ENCODE measurements around the gene SYNC.
A peak's percentile ranks its signal among the peaks of the same experiment; 100 is the strongest.
"Not testable (repeated sequence)": the region's sequence is repeated elsewhere in the genome, so short reads cannot be mapped to it uniquely, and the experiment has no call there.

Gene SYNC

DNA sequence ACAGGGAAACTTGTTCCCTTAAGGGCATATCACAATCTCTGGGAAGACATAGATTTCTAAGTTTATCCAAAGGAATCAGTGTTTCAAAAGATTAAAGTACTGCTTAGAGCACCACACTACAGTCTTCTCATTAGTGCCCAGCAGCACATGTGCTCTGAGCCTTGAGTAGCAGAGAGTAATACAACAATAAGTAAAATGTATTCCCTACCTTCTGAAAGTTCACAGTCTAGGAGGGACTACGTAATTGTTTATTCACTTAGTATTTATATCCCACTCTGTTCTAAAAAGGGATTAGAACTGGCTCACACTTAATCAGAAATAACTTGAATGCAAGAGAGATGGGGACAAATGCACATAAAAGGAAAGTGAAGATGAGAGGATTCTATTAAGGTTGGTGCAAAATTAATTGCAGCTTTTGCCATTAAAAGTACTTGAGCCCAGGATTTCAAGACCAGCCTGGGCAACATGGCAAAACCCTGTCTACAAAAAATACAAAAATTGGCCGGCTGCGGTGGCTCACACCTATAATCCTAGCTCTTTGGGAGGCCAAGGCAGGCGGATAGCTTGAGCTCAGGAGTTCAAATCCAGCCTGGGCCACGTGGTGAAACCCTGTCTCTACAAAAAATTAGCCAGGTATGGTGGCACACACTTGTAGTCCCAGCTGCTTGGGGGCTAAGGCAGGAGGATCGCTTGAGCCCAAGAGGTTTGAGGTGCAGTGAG, 9.0 kb downstream of the SYNC start:
- no peak for DNase-seq

DNA sequence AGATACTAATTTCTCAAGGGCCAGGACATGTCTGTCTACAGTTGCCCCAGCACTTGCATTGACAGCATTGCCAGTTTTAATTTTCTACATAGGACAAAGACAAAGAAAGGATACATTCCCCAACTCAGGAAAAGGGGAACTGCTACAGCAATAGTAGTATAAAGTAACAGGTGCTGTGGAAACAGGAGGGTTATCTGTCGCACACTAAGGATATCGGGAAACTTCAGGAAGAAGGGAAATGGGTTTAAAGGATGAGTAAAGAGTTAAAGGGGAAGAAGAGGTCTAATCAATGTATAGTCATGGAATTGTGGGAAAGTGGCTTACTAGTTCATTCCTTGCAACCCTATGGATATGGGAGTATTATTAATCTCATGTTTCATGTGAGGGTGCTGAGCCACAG, 16.2 kb downstream of the SYNC start:
- DNase-seq, result no peak

DNA sequence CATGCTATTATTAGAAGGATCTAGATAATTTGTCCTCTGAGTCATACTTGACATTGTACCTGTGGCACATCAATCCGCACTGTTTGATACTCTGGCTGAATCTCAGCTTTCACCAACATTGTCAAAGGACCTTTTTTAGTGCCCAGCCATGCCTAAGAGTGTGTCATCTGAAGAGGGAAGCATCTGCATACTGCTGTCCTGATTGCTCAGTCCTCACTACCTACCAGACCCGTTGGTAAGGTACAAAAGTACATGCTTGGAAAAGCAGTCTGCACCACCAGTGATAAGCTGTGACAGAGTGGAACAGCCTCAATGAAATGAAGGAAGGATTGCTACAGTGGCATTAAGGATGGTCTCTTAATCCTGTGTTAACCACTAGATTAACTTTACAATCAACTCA, 17.1 kb downstream of the SYNC start:
- DNase-seq, result no peak

DNA sequence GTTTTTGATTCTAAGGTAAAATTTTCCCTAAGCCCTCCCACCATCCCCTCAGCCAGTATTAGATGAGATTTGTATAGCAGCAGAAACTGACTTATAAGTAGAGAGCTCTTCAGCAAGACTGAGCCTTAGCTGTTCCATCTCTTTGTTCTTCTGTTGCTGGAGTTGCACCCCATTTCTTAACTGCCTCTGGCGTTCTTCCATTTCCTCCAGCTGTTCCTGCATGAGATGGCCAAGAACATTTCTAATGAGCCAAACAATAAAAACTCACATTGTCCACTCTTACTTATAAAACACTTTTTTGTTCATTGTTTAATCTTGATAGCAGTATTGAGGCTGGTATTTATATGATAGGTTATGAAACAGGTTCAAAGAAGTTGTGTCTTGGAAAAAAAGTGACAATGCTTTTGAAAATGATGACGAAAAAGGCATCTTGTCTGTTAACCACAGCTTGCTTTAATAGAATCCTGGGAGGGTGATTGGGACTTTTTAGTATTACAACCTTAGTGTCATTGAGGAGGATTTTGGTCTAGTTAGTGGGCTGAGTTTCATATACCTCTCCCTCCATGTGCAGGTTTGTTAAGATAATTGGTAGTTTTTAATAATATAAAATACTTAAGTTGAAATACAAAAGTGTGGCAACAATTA, 18.3 kb downstream of the SYNC start:
- no peak for DNase-seq

- no peak for DNase-seq
These were observed 19.2 kb downstream of the SYNC start for GRCh38 chr1:32683397-32683796.

- DNase-seq, result no peak
These were observed 20.6 kb downstream of the SYNC start for GRCh38 chr1:32681999-32682398.

DNA sequence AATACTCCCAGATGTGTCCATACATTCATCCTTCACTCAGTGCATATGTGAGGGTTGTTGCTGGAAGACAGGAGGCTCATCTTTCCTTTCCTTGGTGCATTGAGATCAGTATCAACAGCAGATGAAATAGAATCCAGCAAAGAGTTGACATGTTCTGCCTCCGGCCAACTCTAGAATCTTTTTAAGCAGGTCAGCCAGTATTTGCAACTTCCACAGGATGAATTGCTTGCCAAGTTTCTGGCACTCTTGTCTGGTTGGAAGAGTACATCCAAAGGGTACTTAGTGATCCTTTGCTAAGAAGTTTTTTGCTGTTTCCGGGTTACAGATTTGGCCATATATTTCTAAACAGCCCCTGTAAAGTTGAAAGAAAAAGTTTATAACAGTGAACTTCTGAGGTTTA, 21.1 kb downstream of the SYNC start:
- DNase-seq, result no peak

DNA sequence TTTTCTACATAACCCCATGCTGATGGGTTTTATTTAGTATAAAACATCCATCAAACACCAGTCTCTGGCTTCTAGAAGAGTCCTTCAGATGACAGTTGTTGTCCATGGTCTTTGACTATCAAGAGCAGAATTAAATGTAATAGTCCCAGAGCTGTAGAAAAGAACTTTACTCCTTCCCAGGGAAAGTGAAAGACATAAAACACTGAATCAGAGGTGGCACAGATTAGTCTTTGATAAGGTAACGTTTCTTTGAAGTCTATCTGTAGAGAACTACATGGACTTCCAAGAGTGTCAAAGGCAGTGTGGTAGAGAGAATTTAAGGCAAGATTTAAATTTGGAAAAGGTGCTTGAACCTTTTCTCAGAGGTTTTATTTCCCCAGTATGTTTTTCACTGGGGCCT, 21.9 kb downstream of the SYNC start:
- no peak for DNase-seq

DNA sequence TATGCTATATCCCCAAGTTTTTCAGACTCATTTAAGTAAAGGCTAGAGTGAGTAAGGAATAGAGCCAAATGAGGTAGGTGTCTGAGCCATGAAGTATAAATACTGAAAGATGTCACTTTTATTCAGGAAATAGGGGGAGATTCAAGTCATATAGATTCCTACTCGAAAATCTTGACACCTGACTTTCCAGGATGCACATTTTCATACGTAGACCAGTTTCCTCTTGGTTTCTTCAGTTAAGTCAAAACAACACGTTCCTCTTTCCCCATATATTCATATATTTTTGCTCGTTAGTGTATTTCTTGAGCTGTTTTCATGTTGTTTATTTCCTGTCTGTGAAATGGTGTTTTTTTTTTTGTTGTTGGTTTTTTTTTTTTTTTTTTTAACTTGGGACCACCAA, 22.6 kb downstream of the SYNC start:
- not testable (repeated sequence) for DNase-seq

GRCh38 chr1:32676945-32677344, 25.6 kb downstream of the SYNC start:
- DNase-seq, result no peak

GRCh38 chr1:32668716-32669115, 33.9 kb downstream of the SYNC start:
- DNase-seq, result not testable (repeated sequence)

DNA sequence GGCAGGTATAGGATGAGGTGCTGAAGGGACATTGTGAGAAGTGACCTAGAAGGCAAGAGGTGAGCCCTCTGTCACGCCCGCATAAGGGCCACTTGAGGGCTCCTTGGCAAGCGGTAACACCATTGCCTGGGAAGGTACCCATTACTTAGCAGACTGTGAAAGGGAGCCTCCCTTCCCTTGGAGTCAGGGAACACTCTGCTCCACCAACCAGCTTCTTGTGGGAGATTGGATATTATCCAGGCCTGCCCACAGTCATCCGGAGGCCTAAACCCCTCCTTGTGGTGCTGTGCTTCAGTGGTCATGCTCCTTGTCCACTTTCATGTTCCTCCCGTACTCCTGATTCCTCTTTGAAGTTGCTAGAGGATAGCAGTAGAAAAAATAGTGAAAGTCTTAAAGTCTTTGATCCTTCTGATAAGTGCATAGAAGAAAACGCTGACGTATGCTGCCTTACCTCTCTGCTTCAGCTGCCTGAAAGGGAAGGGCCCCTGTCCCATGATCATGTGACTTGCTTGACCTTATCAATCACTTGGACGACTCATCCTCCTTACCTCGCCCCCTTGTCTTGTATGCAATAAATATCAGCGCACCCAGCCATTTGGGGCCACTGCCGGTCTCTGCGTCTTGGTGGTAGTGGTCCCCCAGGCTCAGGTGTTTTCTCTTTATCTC, 35.5 kb downstream of the SYNC start:
- peak in 1 of 2 experiments; percentile 10 for DNase-seq

DNA sequence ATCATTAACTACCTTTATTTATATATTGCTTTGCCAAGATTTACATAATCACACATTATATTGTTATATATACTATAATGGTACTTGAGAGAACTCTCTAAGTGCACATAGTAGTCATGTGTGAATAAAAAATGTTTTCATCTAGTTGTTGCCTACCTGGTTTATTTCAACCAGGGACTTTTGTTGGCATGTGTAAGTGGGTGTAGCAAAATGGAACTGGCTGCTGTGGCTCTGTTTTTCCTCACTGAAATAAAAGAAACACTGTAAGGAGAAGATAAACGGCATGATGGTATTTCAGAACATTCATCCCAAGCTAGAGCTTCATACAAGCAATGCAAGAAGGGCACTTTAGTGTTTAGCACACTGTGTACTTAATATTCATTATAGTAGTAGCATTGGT, 36.7 kb downstream of the SYNC start:
- DNase-seq, result no peak

DNA sequence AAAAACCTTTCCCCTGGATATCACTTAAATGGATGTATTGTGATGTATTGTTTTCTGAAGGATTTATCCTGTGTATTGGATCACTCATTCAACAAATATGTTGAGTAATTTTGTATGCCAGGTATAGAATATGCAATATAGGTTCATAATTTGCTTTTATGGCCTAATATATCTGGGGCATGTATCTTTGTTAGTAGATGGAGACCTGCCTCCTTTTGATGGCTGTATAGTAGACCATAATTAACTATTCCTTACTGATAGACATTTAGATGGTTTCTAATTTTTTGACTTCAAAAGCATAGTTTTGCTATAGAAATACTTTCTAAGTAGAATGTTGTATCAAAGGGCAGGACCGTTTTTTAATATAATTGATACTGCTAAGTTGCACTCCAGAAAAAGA, 43.0 kb downstream of the SYNC start:
- no peak for DNase-seq

DNA sequence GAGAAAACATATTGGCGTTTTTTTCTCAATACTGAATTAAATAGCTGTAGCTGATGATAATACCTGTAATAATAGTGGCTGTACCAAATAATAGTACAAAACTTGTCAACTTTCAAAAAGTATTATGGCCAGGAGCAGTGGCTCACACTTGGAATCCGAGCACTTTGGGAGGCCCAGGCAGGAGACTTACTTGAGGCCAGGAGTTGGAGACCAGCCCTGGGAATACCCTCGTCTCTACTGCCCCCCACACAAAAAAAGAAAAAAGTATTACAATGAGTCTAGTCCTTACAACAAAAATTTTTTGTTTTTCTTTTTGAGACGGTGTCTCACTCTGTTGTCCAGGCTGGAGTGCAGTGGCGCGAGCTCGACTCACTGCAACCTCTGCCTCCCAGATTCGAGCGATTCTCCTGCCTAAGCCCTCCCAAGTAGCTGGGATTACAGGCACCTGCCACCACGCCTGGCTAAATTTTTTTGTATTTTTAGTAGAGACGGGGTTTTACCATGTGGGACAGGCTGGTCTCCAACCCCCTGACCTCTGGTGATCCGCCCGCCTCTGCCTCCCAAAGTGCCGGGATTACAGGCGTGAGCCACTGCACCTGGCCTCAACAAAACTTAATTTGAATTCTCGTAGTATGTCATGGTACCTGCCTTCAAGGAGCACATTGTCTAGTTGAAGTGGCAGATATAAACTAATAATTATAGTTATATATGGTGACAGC, 50.2 kb downstream of the SYNC start:
- no peak for DNase-seq

DNA sequence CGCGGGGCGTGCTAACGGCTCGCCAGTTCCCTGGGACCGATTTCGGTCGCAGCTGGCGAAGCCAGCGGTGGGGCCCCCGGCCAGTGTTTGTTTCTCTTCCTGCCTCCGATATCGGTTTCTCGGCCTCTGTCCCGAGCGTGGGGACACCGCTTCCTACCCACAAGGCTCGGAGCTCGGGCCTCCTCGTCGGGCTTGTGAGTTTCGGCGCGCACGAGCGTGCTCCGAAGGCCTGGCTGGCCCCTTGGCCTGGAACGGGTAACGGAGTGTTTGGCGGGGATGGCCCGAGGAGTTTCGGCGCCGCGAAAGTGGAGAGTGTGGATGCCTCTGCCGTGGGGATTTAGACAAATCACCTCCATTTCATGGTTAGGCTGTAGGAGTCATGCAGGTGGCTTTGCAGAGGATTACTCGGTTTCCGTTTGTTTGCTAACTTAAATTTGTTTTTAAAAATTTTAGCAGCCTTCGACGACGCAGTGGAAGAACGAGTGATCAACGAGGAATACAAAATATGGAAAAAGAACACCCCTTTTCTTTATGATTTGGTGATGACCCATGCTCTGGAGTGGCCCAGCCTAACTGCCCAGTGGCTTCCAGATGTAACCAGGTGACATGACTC, 51.0 kb downstream of the SYNC start:
- no peak for DNase-seq

DNA sequence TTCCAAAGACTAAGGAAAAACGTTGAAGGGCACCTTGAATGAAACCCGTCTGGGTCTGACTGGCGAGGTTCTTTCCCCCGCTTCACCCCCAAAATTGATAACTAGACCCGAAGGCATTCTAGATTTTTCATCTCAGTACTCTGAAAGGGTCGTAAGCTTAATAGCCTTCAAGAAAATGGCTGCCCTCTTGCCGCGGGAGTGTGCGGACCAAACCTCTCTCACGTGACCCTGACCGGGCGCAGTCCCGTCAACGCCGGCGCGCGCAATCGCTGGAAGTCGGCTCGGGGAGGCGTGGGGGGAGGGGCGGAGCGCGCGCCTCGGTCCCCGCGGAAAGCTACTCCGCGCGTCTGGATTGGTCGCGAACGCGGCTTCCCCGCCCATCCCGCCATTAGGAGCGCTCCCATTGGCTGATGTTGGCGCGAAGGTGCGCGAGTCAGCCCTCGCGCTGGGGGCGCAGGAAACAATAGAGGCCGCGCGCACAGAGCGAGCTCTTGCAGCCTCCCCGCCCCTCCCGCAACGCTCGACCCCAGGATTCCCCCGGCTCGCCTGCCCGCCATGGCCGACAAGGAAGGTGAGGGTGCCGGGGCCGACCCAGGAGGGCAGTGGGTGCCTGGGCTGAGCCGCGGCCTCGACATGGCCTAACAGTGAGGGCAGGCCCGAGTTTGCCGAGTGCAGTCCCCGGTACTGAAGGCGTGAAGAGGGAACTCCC, 51.7 kb downstream of the SYNC start, which contains the start of gene RBBP4:
RBBP4 (plus strand) TSS at position 457 of the 709 bp plus-strand sequence; CDS start at position 556, 99 bp downstream.
- peak; percentile 99 for DNase-seq

- DNase-seq, result peak; percentile 85 to 86
These were observed 52.3 kb downstream of the SYNC start, which contains the start of gene ZBTB8OS for GRCh38 chr1:32650248-32650751. ZBTB8OS (minus strand) TSS chr1:32650550; CDS start chr1:32650529, 21 bp downstream.

- no peak for DNase-seq
These were observed 55.0 kb downstream of the SYNC start for GRCh38 chr1:32647308-32648134.

DNA sequence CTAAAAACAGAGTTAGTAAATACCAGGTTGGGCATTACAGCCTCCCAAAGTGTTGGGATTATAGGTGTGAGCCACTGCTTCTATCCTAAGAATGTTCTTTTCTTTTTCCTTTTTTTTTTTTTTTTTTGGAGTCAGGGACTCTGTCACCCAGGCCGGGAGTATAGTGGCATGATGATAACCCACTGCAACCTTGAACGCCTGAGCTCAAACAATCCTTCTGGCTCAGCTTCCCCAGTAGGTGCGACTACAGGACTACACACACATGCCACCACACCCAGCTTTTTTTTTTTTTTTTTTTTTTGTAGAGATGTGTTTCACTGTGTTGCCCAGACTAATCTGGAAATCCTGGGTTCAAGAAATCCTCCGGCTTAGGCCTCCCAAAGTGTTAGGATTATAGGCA, 58.1 kb downstream of the SYNC start:
- no peak for DNase-seq

- not testable (repeated sequence) for DNase-seq
These were observed 60.2 kb downstream of the SYNC start for GRCh38 chr1:32642292-32642827.

Measured in activated T-cell treated with anti-CD3 and anti-CD28 coated beads, Interleukin-2, amount 50 U/mL, for 48 hours (primary cell).